SKM-1 (cell line): ENCODE data around the gene NKTR.

Experiments
- DNase-seq: peaks from one replicate; lab custom pipeline; 2025; ENCODE audit not compliant: unreplicated experiment; lab: John Stamatoyannopoulos, UW

The NKTR gene

GRCh38 chr3:42678447-42678846 is 78.0 kb downstream of the NKTR start:
- no peak for DNase-seq

DNA sequence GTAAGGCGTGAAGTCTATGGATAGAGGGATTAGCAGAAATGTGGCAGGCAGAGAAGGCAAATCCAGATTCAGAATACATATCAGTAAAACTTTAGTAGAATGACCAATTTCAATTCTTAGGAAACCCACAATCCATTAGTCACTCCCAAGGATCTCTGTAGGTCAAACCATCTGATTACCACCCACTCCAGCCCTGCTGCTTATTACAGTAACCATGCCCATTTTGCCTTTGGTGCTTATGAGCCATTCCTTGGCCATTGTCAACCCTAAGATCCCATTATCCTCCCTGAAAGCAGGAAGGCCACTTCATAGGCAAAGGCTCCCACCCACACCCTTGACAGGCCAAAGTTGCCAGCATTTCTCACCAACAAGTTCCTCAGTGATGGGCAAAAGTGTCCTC is 79.8 kb downstream of the NKTR start:
- no peak for DNase-seq

- DNase-seq = no peak
Observed at GRCh38 chr3:42680806-42681205, 80.3 kb downstream of the NKTR start.

DNA sequence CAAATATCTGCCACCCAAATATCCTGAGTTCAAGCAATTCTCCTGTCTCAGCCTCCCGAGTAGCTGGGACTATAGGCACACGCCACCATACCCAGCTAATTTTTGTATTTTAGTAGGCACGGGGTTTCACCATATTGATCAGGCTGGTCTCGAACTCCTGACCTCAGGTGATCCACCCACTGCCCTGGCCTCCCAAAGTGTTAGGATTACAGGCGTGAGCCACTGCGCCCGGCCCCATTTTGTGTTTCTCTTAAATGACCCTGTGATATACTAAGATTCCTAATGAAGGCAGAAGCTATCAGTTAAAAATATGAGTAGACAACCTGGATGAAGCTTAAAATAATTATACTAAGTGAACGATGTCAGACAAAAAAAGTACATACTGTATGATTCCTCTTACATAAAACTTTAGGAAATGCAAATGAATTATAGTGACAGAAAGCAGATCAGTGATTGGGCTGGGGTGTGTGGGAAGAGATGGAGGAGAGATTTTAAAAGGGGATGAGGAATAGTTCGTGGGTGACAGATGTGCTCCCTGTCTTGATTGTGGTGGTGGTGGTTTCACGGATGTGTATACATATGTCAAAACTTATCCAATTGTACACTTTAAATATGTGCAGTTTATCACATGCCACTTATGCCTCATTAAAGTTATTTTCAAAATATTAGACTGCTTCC is 81.0 kb downstream of the NKTR start:
- no peak for DNase-seq

GRCh38 chr3:42682301-42683070 is 82.0 kb downstream of the NKTR start:
- no peak for DNase-seq

GRCh38 chr3:42683875-42684598 is 83.6 kb downstream of the NKTR start:
- no peak for DNase-seq

DNA sequence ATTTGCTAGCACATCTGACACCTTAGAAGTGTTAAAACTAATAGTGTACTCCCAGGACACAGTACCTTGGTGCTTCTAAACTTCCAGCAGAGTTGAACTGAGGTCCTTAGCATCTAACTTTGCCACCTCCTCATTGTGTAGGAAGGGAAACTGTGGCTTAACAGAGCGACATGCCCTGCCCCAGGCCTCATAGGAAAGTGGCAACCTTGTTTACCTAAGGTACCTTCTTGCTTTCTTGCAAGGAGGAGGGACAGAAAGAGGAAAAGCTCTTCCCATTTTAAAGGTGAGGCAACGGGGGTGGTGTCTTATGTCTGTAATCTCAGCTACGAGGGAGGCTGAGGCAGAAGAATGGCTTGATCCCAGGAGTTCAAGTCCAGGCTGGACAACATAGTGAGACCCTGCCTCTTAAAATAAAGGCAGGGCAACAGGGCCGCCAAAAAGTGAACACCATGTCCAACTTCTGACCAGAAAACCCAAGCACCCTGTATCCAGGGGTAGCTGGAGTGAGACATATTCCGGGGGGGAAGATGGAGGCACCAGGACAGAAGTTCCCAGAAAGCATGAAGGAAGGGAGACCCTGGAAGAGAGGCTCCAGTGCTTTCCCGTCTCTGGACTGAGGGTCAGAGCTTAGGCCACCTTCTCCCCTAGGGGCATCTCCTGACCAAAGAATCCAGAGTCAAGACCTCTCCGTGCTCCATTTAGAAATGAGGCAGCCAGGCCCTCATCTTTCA is 84.3 kb downstream of the NKTR start:
- no peak for DNase-seq

DNA sequence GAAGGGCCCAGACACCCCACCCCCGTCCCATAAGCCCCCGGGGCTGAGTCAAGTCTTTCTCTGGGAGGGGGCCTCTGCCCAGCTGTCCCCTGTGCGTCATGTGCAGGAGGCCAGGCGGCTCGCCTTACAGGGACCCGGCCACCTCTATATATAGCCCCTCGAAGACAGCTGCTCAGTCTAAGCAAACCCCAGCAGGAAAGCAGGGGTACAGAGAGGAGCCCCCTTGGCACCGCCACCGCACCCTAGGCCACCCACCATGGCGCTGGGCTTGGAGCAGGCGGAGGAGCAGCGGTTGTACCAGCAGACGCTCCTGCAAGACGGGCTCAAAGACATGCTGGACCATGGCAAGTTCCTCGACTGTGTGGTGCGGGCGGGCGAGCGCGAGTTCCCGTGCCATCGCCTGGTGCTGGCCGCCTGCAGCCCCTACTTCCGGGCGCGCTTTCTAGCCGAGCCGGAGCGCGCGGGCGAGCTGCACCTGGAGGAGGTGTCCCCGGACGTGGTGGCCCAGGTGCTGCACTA is 84.9 kb downstream of the NKTR start, which contains the start of gene KLHL40:
Gene KLHL40 (plus strand): TSS at position 175 of the 519 bp plus-strand sequence. CDS start 82 bp downstream, at position 257.
- DNase-seq = no peak

DNA sequence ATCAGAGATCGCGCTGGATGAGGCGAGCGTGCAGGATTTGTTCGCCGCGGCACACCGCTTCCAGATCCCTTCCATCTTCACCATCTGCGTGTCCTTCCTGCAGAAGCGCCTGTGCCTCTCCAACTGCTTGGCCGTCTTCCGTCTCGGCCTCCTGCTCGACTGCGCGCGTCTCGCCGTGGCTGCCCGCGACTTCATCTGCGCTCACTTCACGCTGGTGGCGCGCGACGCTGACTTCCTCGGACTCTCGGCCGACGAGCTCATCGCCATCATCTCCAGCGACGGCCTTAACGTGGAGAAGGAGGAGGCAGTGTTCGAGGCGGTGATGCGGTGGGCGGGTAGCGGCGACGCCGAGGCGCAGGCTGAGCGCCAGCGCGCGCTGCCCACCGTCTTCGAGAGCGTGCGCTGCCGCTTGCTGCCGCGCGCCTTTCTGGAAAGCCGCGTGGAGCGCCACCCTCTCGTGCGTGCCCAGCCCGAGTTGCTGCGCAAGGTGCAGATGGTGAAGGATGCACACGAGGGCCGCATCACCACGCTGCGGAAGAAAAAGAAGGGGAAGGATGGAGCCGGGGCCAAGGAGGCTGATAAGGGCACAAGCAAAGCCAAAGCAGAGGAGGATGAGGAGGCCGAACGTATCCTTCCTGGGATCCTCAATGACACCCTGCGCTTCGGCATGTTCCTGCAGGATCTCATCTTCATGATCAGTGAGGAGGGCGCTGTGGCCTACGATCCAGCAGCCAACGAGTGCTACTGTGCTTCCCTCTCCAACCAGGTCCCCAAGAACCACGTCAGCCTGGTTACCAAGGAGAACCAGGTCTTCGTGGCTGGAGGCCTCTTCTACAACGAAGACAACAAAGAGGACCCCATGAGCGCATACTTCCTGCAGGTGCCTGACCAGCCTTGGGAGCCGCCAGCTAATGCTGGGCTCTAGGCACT is 85.7 kb downstream of the NKTR start:
- no peak for DNase-seq

- DNase-seq = no peak
Observed at GRCh38 chr3:42686832-42687650, 86.6 kb downstream of the NKTR start.

- DNase-seq = no peak
Observed at GRCh38 chr3:42688016-42688415, 87.5 kb downstream of the NKTR start.

DNA sequence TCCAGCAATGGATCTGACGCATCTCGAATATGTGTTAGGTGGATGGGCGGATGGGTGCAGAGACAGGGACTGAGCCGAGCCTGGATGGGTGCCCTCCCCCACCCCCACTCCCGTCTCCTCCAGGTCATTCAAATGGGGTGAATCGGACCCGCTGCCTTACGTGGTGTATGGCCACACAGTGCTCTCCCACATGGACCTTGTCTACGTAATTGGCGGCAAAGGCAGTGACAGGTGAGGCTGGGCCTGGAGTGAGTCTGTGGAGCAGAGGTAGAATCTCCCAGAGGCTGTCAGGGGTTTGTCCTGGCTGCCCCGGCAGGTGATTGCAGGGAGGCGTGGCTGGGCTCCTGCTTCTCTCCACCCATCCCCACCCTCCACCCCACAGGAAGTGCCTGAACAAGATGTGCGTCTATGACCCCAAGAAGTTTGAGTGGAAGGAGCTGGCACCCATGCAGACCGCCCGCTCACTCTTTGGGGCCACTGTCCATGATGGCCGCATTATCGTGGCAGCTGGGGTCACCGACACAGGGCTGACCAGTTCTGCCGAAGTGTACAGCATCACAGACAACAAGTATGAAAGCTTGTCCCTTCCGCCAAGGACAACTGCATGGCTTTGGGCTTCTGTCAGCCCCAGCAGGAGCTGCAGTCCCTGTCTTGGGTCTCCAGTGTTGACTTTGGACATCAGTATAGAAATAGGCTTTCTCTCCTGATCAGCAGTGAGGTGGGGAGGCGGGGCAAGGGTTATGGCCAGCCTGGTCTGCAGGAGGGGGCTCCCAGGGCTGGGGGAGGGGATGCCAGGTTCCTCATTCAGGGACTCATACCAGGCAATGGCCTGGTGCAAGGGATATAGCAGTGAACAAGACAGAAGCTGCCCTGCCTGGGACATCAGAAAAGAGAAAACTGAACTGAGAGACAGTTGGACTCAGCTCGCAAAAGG is 88.3 kb downstream of the NKTR start:
- no peak for DNase-seq

DNA sequence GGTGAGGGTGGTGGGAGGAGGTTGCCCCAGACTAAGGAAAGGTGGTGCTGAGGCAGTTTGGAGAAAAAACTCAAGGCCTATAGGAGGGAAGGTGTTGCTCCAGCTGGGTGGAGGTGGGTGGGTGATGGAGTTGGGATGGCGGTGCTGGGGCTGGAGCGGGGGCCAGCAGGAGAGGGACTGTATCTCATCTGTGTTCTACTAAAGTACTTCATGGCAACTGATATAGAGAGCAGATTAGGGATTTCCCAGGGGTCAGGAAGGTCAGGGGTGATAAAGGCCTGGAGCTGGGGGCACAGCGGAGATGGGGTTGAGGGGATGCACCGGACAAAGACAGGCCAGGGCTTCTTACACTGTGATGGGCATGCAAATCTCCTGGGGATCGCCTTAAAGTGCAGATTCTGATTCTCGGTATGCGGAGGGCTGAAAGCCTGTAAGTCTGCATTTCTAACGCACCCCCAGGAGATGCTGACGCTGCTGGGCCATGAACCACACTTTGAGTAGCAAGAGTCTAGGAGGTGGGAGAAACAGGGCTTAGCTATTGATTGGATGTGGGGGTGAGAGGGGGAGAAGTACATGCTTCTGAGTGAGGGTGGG is 89.0 kb downstream of the NKTR start:
- DNase-seq = no peak

DNA sequence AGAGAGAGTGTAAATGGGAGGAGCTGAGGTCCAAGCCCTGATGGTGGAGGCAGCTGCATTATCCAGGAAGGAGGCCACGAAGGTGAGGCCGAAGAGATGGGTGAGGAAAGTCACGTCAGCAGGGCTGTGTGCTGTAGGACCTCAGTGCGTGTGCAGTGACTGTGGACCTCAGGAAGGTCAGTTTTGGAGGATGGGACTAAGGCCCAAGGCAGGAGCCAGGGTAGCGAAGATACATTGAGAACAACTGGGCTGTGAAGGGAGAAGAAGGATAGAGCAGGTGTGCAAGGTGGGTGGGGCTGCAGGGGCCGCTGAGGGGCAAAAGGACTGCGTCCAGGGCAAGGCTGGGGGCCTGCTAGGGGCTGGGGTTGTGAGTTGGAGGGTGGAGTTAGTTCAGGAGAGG is 89.7 kb downstream of the NKTR start:
- no peak for DNase-seq

- DNase-seq = no peak
Observed at GRCh38 chr3:42690766-42691680, 90.5 kb downstream of the NKTR start.

DNA sequence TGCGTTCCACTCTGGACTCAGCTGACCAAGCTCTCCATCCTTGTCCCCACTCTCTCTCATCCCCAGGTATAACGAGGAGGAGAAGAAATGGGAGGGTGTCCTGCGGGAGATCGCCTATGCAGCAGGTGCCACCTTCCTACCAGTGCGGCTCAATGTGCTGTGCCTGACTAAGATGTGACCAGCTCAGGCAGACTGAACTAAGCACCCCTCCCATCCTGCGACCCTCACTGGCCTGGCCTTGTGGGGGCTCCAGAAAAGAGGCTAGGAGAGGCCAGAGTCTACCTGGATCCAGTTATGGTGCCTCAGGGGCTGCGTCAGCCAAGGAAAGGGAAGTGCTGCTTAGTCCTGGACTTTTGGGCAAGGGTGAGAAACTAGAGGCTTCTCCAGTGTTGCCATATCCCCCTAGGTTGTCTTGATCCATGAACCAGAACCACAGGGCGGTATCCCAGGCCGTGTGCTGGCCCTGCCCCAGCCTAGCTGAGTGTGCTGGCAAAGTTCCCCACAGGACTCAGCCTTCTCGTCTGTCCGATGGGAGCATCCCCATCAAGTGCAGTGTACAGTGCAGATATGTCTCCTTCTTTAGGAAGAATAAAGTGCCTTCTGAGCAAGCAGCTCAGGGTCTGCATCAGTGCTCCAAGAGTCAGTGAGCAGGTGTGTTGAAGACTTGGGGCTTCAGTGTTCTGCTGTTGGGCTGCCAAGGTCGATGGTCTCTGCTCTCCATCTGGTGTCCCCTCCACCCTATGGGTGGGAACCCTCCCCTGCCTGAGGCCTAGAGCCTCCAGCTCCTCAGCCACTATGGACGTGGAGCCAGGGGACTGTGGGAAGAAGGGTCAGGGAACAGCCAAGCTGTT is 91.6 kb downstream of the NKTR start:
- DNase-seq = no peak
